ENCODE measurements around the gene PDLIM4. TPM values are rescaled to one million over a fixed set of nuclear protein-coding genes. Genes with fewer than 3 reads are reported as not detected.
A peak's percentile ranks its signal among the peaks of the same experiment; 100 is the strongest.

The PDLIM4 gene
- total and polyA plus RNA-seq, 2 donors, result 10.0 to 38.4 TPM

DNA sequence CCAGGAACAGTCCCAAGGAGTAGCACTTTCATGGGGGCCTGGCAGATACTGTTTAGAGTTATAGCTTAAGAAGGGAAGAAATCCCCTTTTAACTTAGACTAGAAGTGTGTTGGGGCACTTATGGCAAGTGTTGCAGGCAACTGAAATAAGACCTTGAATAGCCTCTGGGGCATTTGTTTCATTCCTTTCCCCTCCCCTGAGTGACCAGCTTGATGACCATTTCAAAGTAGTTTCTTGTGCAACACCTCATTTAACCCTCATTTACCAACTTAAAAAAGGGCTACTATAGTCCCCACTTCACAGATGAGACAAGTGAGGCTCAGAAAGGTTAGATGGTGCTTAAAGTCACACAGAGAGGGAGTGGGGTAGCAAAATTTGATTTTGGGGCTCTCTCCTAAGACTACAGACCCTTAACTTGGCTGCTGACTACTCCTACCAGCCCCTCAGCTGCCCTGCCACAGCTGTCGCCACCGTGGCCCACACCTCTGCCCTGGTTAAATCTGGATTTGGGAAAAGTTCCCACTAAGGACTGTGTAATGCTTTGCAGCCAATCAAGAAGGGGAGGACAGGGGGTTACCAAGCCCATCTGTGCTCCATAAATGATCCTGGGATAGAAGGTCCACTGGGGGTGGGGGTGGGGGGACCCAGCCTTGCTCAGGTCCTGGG is 5.5 kb downstream of the PDLIM4 start:
- DNase-seq (ENCODE audit: low read depth in 6 of 9, low spot score in 9 of 9), result no peak
- no peak overlapping the region for H3K27ac ChIP-seq (ENCODE audit: low read depth in 1 of 2, low read length in 1 of 2)
- H3K4me1 ChIP-seq (ENCODE audit: control insufficient read depth in 2 of 2, insufficient read depth in 2 of 2, low read length in 2 of 2), result peaks cover 0 to 9% of the 10 kb centered on the region in 2 donors
- H3K9me3 ChIP-seq (ENCODE audit: control insufficient read depth in 2 of 2, insufficient read depth in 1 of 2, low read length in 1 of 2), result no peaks in the 10 kb centered on the region
- no peak overlapping the region for H3K4me3 ChIP-seq (ENCODE audit: low read length in 2 of 2)
- H3K27me3 ChIP-seq (ENCODE audit: control insufficient read depth in 2 of 2, insufficient read depth in 1 of 2, low read length in 1 of 2), result peaks cover 0 to 16% of the 10 kb centered on the region in 2 donors
- 98% methylated on average over 2 of the region's 2 CpGs for WGBS
- no peaks in the 10 kb centered on the region for H3K36me3 ChIP-seq (ENCODE audit: control insufficient read depth in 2 of 2, insufficient read depth in 2 of 2, low read length in 1 of 2)

GRCh38 chr5:132263548-132264261 is 6.2 kb downstream of the PDLIM4 start:
- H3K36me3 ChIP-seq (ENCODE audit: control insufficient read depth in 2 of 2, insufficient read depth in 2 of 2, low read length in 1 of 2), result no peaks in the 10 kb centered on the region
- H3K9me3 ChIP-seq (ENCODE audit: control insufficient read depth in 2 of 2, insufficient read depth in 1 of 2, low read length in 1 of 2), result no peaks in the 10 kb centered on the region
- no peak overlapping the region for H3K4me3 ChIP-seq (ENCODE audit: low read length in 2 of 2)
- H3K4me1 ChIP-seq (ENCODE audit: control insufficient read depth in 2 of 2, insufficient read depth in 2 of 2, low read length in 2 of 2), result peaks cover 0 to 11% of the 10 kb centered on the region in 2 donors
- H3K27me3 ChIP-seq (ENCODE audit: control insufficient read depth in 2 of 2, insufficient read depth in 1 of 2, low read length in 1 of 2), result peaks cover 0 to 9% of the 10 kb centered on the region in 2 donors
- WGBS, result 75% methylated on average over 7 of the region's 7 CpGs
- H3K27ac ChIP-seq (ENCODE audit: low read depth in 1 of 2, low read length in 1 of 2), result no peak overlapping the region
- DNase-seq (ENCODE audit: low read depth in 6 of 9, low spot score in 9 of 9), result no peak

- Histone ChIP-seq H3K4me3 (ENCODE audit: low read length in 2 of 2) (no peak overlapping the region), H3K9me3 (ENCODE audit: control insufficient read depth in 2 of 2, insufficient read depth in 1 of 2, low read length in 1 of 2) (no peaks in the 10 kb centered on the region), H3K27ac (ENCODE audit: low read depth in 1 of 2, low read length in 1 of 2) (no peak overlapping the region), H3K36me3 (ENCODE audit: control insufficient read depth in 2 of 2, insufficient read depth in 2 of 2, low read length in 1 of 2) (no peaks in the 10 kb centered on the region), H3K4me1 (ENCODE audit: control insufficient read depth in 2 of 2, insufficient read depth in 2 of 2, low read length in 2 of 2) (peaks cover 0 to 19% of the 10 kb centered on the region in 2 donors), H3K27me3 (ENCODE audit: control insufficient read depth in 2 of 2, insufficient read depth in 1 of 2, low read length in 1 of 2) (peaks cover 0 to 2% of the 10 kb centered on the region in 2 donors)
- DNase-seq (ENCODE audit: low read depth in 6 of 9, low spot score in 9 of 9), result no peak
- WGBS, result 89% methylated on average over 4 of the region's 4 CpGs
These were observed 7.2 kb downstream of the PDLIM4 start for GRCh38 chr5:132264546-132265335.

DNA sequence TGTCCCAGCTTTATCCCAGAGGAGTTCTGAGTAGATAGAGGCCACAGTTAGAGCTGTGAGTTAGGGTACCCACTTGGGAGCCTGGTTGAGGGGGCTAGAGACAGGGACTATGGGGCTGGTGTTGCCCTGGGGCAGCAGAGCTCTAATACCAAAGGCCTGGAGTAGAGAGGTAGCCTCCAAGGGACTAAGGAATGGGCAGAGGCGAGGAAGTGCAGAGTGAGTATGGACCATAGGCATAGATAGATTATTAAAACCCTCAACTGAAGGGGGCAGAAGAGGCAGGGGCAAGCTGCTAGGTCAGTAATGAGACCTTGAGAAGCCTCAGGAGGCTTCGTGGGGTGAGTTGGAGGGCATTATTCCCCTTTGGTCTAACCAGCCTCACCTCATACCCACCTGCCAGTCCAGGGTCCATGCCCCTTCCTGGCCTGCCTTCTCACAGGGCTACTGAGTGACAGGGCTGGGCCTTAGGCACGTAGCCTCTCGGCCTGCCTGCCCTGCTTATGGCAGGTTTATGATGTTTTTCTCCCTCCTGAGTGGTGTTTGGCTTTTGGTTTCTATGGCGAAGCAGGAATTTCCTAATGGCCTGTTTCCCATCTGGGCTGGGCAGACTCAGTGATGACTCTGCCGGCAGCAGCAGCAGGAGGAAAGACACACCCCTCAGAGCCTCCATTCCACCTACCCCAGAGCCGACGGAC is 8.0 kb downstream of the PDLIM4 start:
- 82% methylated on average over 8 of the region's 8 CpGs for WGBS
- Histone ChIP-seq H3K27me3 (ENCODE audit: control insufficient read depth in 2 of 2, insufficient read depth in 1 of 2, low read length in 1 of 2) (no peaks in the 10 kb centered on the region), H3K4me1 (ENCODE audit: control insufficient read depth in 2 of 2, insufficient read depth in 2 of 2, low read length in 2 of 2) (peaks cover 0 to 21% of the 10 kb centered on the region in 2 donors), H3K27ac (ENCODE audit: low read depth in 1 of 2, low read length in 1 of 2) (peak overlapping the region in 1 of 2 donors; percentile 61), H3K36me3 (ENCODE audit: control insufficient read depth in 2 of 2, insufficient read depth in 2 of 2, low read length in 1 of 2) (no peaks in the 10 kb centered on the region), H3K9me3 (ENCODE audit: control insufficient read depth in 2 of 2, insufficient read depth in 1 of 2, low read length in 1 of 2) (no peaks in the 10 kb centered on the region), H3K4me3 (ENCODE audit: low read length in 2 of 2) (no peak overlapping the region)
- no peak for DNase-seq (ENCODE audit: low read depth in 6 of 9, low spot score in 9 of 9)

GRCh38 chr5:132266031-132266835 is 8.7 kb downstream of the PDLIM4 start:
- WGBS, result 97% methylated on average over 7 of the region's 7 CpGs
- Histone ChIP-seq H3K4me1 (ENCODE audit: control insufficient read depth in 2 of 2, insufficient read depth in 2 of 2, low read length in 2 of 2) (peaks cover 0 to 16% of the 10 kb centered on the region in 2 donors), H3K27me3 (ENCODE audit: control insufficient read depth in 2 of 2, insufficient read depth in 1 of 2, low read length in 1 of 2) (peaks cover 0 to 5% of the 10 kb centered on the region in 2 donors), H3K27ac (ENCODE audit: low read depth in 1 of 2, low read length in 1 of 2) (no peak overlapping the region), H3K36me3 (ENCODE audit: control insufficient read depth in 2 of 2, insufficient read depth in 2 of 2, low read length in 1 of 2) (no peaks in the 10 kb centered on the region), H3K4me3 (ENCODE audit: low read length in 2 of 2) (no peak overlapping the region), H3K9me3 (ENCODE audit: control insufficient read depth in 2 of 2, insufficient read depth in 1 of 2, low read length in 1 of 2) (no peaks in the 10 kb centered on the region)
- DNase-seq (ENCODE audit: low read depth in 6 of 9, low spot score in 9 of 9), result no peak

DNA sequence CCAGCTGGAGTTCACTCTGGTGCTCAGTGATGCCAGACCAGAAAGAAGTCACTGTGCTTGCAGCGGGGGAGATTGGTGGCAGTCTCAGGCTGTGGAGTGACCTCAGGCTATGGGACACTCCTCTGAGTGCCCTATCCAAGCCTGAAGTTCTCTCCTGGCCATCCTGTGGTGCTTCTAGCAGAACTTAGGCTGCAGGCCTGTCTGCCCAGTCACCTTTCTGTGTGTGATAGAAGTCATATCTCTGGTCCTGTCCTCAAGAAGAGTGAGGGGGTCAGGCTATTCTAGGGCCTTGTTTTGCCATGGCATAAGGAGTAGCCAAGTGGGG is 9.3 kb downstream of the PDLIM4 start:
- H3K36me3 ChIP-seq (ENCODE audit: control insufficient read depth in 2 of 2, insufficient read depth in 2 of 2, low read length in 1 of 2), result no peaks in the 10 kb centered on the region
- H3K4me1 ChIP-seq (ENCODE audit: control insufficient read depth in 2 of 2, insufficient read depth in 2 of 2, low read length in 2 of 2), result peaks cover 0 to 14% of the 10 kb centered on the region in 2 donors
- H3K9me3 ChIP-seq (ENCODE audit: control insufficient read depth in 2 of 2, insufficient read depth in 1 of 2, low read length in 1 of 2), result no peaks in the 10 kb centered on the region
- WGBS, result 93% methylated on average over 1 of the region's 1 CpG
- no peak overlapping the region for H3K4me3 ChIP-seq (ENCODE audit: low read length in 2 of 2)
- H3K27ac ChIP-seq (ENCODE audit: low read depth in 1 of 2, low read length in 1 of 2), result no peak overlapping the region
- peaks cover 0 to 10% of the 10 kb centered on the region in 2 donors for H3K27me3 ChIP-seq (ENCODE audit: control insufficient read depth in 2 of 2, insufficient read depth in 1 of 2, low read length in 1 of 2)
- DNase-seq (ENCODE audit: low read depth in 6 of 9, low spot score in 9 of 9), result no peak

GRCh38 chr5:132267166-132267739 is 9.8 kb downstream of the PDLIM4 start:
- H3K36me3 ChIP-seq (ENCODE audit: control insufficient read depth in 2 of 2, insufficient read depth in 2 of 2, low read length in 1 of 2), result no peaks in the 10 kb centered on the region
- H3K4me3 ChIP-seq (ENCODE audit: low read length in 2 of 2), result no peak overlapping the region
- no peaks in the 10 kb centered on the region for H3K9me3 ChIP-seq (ENCODE audit: control insufficient read depth in 2 of 2, insufficient read depth in 1 of 2, low read length in 1 of 2)
- peaks cover 0 to 15% of the 10 kb centered on the region in 2 donors for H3K27me3 ChIP-seq (ENCODE audit: control insufficient read depth in 2 of 2, insufficient read depth in 1 of 2, low read length in 1 of 2)
- no peak overlapping the region for H3K27ac ChIP-seq (ENCODE audit: low read depth in 1 of 2, low read length in 1 of 2)
- peaks cover 0 to 14% of the 10 kb centered on the region in 2 donors for H3K4me1 ChIP-seq (ENCODE audit: control insufficient read depth in 2 of 2, insufficient read depth in 2 of 2, low read length in 2 of 2)
- DNase-seq (ENCODE audit: low read depth in 6 of 9, low spot score in 9 of 9), result no peak

All from thymus (tissue), 11 donors.